Measurements from ENCODE around the gene MRPL10.

MRPL10 gene

DNA sequence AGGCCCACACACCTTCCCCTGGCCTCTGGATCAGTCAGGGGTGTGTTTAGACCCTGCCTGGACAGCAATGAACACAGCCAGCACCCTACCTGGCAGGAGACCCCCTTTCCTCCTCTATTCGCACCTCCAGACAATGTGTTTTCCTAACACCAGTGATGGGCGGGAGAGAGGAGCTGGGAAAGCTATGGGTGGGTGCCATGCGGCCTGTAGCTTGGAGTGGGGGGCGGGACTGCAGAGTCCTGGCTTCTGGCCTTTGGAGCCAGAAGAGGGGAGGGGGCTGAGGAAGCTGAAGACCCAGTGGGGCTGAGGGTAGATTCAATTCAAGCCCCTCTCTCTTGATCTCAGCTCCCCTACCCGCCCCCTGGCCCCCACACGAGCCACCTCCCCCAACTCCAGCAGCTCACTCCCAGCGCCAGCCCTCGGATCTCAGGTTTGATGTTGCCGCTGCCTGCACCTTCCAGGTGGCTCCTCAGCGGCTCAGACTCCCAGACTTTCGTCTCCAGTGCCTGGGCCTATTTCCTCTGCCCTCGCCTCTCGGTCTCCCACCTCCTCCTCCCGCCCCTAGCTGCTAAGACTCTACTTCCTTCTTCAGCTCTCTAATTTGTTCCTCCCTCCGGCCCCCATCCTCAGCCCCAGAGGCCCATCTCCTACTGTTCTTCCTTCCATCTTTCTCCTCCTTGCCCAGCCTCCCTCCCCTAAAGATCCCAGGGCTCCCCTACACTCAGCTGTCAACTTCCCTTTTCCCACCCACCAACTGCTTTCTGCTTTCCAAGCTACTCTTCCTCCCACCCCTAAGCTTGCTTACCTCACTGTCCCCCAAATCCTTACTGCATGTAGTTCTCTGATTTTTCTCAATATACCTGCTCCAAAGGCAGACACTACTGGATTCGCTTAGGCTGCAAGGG is 26.5 kb upstream of the MRPL10 start:
- no peak for DNase-seq (ENCODE audit: low spot score)

DNA sequence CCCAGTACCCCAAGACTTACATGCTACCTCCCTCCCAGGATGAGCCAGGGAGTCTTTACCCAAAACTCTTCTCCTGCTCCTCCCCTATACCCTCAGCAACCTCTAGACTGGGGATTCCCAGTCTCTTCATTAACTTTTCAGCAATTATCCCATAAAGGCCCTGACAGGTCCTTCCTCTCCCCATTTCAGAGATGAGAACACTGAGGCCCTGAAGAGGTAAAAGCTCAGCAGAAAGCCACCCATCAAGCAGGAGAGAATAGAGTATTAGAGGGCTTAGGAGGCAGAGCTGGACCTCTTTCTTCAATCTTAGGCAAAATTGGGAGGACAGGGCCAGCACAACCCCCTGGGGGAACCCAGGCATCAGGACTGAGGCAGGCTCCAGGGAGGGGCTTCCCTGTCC is 25.5 kb upstream of the MRPL10 start:
- DNase-seq (ENCODE audit: low spot score) = no peak

DNA sequence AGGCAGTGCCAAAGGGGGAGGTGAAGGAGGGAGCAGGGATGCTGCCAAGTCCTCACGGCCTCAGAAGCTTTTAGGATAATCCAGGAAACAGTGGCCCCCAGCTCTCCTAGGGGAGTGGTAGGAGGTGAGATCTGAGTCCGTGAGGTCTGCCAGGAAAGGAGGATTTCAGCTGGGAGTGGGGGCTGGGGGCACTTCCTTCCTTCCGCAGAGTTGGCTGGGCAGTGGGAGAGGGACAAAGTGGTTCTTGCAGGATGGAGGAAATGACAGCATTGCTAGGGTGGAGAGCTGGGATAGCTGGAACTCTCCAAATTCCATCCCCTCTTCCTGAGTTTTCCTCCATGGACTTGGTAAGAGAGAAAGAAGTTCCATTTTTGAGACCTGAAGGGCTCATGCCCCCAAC is 24.4 kb upstream of the MRPL10 start:
- DNase-seq (ENCODE audit: low spot score) = no peak

DNA sequence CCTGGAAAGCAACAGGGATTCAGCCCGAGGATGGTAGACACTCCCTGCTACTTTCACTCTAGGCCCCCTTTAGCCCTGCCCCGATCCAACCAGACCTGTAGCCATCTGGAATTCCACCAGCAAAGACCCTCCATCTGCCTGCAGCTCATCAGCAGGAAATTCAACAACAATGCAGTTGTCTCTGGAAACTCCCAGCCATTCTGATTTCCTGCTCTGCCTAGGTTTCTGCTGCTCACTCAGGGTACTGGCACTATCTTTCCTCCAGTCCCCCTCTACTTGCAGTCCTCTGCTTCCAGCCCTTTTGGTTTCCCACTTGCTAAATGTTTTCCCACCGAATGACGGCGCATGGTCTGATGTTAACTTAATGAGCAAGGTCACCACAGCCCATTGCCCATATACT is 22.3 kb upstream of the MRPL10 start:
- no peak for DNase-seq (ENCODE audit: low spot score)

DNA sequence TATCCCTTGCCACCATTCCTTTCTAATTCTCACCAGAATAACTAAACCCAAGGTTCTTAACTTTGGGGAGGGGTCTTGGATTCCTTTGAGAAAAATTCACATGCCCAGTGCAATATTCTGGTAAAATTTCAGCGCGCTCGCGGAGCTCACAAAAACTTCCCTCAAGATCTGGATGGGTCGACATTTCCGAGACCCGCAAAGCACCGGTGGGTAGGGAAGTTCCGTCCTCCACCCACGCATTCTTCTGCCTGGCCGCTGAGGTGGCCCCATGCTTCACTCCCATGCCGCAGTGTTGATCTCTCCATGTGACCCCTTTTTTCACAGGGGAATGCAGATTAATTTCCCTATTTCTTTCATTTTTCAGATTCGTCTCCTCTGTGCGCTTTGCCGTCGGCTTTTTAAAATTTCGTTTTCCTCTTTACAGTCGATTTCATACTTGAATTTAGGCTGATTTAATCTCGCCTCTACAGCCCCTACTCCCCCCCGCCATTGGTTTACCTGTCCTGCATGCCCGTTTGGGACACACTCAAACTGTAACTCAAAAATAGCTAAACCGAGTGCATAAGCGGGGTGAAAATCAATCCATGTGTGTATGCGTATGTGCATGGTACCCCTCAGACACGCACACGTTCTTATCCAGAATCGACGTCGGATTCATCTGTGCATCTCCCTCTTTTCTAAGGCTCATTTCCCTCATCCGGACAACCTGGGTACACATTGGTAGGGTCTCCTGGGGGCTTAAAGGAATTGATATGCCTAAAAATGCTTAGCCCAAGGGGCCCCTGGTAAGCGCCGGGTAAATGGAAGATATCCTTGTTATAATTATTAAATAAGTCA is 21.0 kb upstream of the MRPL10 start:
- no peak for DNase-seq (ENCODE audit: low spot score)

DNA sequence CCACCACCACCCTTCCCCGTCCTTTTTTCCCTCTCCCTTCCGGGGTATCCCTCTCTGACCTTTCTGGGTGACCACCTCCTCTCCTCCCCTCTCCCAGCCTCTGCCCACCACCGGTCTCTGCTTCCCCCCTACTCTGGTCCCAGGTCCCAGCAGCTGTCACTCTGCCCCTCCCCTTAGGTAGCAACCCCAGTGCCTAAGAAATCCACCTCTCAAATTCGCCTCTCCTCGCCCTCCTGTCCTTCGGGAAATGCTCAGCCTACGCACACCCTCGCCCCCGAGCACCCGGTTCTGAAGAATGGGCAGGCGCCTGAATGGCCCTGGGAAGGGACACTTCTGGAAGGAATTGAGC is 20.4 kb upstream of the MRPL10 start:
- DNase-seq (ENCODE audit: low spot score) = no peak

DNA sequence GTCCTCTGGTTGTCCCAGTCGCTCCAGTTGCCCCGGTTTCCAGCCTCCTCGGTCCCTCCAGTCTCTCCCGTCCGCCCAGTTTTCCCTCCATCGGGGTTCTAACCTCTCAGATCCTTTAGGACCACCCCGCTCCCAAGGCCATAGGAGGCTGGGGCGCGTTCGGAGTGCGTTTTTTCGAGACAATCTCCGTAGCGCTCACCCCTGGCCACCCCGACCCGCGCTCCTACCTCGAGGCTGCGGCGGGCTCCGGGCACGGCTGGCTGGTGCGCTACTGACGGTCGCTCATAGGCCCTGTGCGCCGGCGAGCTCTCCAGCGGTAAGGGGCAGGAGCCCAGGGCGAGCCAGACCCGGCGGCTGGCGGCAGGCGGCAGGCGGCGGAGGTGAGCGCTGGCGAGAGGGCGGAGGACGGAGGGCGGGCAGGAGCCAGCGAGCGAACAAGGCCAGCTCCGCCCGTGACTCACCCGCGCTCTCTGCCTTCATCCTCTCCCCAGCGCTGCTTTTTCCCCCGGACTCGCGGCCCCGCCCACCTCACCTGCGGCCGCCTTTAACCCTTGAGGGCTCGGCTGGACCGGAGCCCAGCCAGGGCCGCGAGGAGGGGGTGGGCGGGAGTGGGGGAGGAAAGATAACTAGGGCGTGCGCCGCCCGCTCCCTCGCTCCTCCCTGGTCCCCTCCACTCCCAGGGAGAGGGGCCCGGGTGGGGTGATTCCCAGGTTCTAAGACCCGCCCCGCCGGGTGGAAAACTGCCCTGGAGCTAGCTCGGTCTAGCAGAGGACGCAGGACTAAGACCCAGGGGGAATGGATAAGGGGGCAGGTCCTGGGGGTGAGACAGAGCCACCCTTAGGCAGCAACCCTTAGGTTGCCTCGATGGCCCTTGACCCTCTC is 19.6 kb upstream of the MRPL10 start, which contains the start of gene SP6:
Gene SP6, minus strand, starts transcription at position 472 of the 882 bp plus-strand sequence. CDS start 2,734 bp downstream, outside the sequence.
- peak; percentile 70 for DNase-seq (ENCODE audit: low spot score)

DNA sequence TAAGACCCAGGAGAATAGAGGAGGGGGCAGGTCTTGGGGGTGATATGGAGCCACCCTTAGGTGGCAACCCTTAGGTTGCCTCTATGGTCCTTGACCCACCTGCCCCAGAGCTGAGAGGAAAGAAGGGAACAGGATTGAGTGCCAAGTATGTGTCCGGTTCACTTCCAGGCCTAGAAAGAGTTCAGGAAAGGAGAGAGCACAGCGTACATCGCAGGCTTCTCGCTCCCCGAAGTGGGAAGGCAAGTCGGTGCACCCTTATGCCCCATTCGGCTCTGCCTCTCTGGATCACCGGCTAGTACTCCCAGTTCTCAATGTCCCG is 19.0 kb upstream of the MRPL10 start:
- peak; percentile 19 for DNase-seq (ENCODE audit: low spot score)

DNA sequence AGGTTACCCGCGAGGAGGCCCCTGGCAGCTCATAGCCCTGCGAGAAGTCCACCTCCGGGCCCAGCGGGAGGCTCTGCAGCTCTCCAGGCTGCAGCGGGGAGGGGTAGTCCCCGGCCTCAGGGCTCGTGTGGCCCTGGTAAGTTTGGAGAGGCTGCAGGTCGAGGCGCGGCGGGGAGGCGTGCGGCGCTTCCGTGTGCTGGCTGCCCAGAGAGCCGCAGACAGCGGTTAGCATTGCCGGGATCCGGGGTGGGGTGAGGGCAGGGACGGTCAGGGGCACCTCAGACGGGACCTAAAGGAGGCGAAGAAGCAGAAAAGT is 16.8 kb upstream of the MRPL10 start:
- DNase-seq (ENCODE audit: low spot score) = no peak

DNA sequence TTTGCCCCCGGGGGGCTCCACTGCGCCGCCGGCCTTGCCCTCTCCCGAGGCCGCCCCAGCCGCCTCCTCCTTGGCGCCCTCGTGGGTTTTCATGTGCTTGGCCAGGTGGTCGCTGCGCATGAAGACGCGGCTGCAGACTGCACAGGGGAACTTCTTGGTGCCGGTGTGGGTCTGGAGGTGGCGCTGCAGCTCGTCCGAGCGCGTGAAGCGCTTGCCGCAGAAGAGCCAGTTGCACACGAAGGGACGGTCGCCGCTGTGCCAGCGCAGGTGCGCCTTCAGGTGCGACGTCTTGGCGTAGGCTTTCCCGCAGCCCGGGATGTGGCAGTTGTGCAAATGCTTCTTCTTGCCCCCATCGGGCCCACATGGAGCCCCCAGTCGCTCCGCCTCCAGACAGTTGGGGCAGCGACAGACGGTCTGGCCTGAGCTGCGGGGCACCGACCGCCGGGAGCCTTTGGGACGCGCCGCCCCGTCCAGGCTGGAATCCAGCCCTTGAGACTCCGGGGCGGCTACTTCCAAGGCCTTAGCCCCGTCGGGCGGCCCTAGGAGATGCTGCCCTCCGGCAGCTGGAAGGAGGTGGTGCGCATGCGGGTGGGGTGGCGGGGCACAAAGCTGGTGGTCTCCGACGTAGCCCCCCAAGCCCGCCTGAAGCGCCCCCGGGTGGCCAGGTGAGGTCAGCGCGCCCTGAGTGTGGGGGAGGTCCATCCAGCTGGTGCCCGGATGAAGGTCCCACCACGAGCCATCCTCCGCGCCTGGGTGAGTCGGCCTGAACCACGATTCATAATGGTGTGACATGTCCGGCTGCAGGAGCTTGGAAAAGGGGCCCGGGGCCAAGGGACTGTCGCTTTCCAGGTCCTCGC is 16.2 kb upstream of the MRPL10 start:
- no peak for DNase-seq (ENCODE audit: low spot score)

DNA sequence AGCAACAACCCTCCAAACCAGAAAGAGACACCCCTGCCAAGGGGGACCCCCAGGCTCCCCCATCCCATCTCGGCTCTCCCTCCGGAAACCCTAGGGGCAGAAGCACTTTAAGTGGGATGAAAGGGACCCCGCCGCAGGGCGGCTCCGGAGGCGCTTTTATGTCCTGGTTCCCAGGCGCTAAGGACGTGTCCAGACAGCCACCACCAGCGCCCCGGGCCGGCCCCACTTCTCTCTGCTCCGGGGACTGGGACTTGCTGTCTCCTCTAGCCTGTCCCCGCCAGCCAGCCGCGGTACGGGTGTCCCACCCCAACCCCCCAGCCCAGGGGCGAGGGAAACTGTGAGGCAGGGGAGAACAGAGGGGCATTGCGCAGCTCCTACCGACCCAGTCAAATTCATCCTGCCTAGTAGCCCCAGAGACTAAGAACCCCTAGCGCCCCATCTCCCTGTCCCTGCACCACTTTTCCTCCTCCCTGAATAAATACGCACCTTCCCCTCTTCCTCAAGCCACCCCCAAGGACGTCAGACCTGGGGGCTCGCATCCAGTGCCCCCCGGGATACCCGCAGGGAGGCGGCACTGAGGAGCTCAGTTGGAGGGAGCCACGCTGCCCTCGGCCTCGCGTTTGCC is 15.5 kb upstream of the MRPL10 start:
- no peak for DNase-seq (ENCODE audit: low spot score)

DNA sequence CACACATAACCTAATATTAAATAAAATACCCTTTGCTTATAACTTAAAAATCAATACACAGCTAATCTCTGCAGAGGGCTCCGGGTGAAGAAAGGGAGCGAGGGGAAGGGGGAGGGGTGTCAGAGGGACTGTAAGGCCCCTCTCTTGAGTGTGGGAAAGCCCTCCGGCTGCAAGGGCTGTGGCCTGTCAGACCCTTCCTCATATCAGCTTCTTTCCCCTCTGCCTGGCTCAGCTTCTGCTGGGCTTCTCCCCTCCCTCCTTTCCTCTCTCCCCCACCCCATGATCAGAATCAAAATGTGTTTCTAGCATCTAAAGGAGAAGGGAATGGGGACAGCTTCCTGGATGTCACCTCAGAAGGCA is 14.4 kb upstream of the MRPL10 start:
- DNase-seq (ENCODE audit: low spot score) = no peak

DNA sequence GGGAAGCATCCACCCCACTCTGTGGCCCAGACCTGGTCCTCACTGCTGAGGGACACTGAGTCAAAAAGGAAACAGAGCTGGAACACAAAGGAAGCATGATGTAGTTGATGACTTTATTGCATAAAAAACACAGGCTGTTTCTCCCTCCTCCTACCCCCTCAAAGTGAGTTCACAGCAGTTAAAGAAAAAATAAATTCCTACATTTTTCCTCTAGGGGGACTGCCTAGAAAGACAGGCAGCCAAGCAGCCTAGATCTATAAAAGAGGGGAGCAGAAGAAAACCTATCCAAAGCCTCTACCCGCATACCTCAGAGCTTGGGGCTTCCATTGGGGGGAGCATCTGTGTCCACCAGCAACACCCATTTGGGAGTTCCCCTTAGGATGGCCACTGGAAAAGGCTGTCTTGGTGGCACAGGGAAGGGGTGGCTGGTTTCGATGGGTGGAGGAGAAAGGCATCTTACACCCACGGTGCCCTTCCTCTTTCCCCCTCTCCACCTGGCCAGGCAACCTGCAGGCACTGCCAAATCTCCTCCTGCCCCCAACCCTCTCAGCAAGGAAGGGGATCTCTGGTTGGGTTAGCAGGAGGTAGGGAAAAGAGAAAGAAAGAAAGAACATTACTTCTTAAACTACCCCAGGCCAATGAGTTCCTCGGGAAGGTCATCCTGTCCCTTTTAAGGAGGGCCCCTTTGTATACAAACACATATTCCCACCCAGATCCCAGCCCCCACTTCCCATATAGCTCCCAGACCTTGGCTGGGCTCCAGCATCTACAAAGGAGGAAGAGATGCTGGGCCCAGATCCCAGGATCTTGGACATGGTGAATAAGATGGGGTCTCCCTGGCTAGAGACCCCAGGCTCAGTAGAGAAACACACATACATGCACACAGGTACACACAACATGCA is 13.7 kb upstream of the MRPL10 start:
- no peak for DNase-seq (ENCODE audit: low spot score)

DNA sequence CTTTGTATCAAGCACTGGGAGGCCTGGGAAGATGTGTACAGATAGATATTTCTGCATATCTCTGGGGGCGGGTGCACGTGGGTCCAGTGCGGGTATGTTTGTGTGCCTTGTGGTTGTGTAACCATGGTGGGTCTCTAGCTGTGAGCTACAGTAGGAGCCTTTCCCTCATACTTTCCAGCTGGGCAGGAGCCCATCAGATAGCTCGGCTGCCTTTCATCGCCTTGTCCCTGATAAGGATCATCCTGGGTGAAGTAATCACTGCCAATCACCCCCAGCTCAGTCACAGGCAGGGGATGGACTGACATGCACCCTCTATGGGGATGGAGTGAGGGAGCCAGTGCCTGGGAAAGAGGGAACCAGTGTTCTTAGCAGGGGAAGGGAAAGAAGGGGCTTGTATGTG is 12.9 kb upstream of the MRPL10 start:
- no peak for DNase-seq (ENCODE audit: low spot score)

DNA sequence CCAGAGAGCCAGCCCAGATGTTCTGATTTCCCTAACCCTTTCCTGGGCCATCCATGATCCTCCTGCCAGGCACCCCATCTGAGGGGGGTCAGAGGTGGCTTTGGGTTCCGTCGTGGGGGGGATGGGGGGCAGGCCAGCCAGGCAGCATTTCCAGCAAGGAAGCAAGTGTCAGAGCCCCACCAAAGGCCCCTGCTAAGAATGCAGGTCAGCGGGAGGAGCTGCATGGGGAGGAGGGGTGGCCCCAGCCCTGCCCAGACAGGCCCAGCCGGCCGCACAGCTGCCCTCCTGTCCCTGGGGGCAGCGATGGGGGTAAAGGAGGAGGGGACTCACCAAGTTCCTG is 12.0 kb upstream of the MRPL10 start:
- DNase-seq (ENCODE audit: low spot score) = no peak

DNA sequence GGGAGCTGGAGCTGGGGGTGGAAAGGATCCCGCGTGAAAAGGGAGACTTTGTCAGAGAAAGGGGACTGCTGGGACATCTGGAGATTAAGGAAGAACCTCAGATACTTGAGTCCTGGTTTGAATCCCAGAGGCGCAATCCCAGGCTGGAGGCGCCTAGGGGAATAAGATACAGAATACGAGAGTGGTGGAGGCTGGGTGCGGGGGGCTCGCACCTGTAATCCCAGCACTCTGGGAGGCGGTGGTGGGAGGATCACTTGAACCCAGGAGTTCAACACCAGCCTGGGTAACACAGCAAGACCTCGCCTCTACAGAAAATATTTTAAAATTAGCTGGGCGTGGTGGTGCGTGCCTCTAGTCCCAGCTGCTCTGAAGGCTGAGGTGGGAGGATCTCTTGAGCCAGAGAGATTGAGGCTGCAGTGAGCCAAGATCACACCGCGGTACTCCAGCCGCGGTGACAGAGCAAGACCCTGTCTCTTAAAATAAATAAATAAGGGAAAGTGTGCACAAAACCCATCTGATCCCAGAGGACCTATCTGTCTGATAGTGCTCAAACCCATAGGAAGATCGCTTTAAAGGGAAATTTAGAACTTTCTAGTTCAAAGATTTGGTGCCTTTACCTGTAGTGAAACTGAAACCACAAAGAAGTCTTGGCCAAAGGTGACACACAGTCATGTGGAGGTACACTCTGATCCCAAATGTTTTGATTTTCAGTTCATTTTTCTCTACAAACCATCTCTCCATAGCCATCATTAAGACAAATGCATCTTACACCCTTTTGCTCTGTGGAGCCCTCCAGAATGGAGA is 10.3 kb upstream of the MRPL10 start:
- no peak for DNase-seq (ENCODE audit: low spot score)

DNA sequence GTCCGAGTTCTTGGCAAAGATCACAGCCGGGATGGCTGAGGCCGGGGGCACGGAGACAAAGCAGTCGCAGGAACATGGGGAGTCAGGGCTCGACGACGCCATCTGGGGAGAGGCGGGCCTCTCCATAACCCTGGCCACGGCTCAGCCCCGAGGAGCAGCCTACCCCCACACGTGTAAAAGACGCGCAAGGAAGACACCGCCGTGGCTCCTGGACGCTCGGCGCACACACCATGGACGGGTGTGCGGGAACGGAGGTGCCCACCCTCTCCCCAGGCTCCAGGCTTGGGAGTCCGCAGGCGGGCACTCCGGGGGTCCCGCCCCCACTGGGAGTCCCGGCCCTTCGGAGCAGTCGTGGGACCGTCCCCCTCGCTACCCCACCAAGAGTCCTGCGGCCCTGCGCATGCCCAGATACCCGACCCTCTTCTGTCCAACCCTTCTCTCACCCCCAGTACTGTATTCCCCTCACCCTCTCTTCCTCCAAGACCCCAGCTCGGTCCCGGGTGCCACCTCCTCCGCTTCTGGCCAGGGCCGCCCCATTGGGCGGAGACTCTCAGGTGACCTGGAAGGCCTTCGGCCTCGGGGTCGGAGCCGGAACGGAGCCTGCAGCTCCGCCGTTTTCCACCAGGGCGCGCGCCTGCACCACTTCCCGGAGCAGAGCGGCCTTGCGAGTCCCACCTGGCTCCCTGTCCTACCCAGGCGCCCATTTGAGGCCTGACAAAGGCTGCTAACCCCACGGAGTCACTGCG is 9.6 kb upstream of the MRPL10 start, which contains the start of gene SCRN2:
Gene SCRN2, minus strand, starts transcription at position 532 of the 746 bp plus-strand sequence. Its CDS starts 430 bp downstream, at position 102.
- DNase-seq (ENCODE audit: low spot score) = peak; percentile 89

DNA sequence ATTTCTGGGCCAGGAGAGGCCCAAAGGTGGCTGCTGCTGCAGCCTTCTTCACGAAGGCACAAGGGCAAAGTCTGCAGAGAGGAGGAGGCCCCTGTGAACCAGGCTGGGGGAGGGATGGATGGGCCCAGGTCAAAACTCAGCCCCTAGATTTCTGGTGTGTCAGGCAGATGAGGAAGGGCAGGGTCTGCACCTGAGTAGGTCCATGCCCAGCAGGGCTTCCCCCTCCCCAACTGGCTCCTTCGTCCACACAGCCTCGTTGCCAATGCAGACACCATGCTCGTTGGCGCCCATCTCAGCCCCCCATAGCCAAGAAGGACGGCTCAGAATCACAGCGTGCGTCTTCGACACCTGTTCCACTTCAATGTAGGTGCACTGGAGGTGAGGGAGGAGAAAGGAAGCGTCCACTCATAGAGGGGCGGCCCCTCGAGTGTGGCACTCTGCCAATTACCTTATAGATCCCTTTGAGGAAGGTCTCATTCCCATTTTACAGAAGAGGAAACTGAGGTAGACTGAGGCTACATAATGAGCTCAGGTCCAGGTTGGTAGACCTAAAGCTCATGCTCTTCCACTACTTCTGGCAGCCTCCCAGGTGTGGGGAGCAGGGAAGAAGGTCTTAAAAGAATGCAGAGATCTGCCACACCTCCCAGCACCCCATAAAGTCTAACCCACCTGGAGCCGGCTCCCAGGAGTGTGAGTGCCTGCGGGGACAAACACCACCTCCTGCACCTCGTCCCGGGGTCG is 8.8 kb upstream of the MRPL10 start:
- DNase-seq (ENCODE audit: low spot score) = peak; percentile 37
